TTC549 (cell line): ENCODE data around the gene CEACAM21.

Source experiments
- FAIRE-seq: peaks from 2 replicates; lab custom pipeline; 2012; peaks lifted over from hg19 to GRCh38; lab: Jason Lieb, UNC

The CEACAM21 gene

GRCh38 chr19:41575998-41576397, at the start of gene CEACAM21:
CEACAM21 (plus strand) TSS chr19:41576166; CDS start chr19:41576275, 109 bp downstream.
- no peak for FAIRE-seq

DNA sequence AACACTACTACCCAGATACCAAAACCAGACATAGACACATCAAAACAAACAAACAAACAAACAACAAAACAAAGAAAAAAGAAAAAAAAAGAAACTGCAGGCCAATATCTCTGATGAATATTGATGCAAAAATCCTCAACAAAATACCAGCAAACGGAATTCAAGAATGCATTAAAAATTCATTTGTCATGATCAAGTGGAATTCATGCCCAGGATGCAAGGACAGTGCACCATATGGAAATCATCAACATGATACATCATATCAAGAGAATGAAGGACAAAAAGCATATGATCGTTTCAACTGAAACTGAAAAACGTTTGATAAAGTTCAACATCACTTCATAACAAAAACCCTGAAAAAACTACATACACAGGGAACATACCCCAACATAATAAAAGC, 48.9 kb upstream of the CEACAM21 start:
- FAIRE-seq, result no peak

- no peak for FAIRE-seq
These were observed 47.9 kb upstream of the CEACAM21 start for GRCh38 chr19:41528106-41528505.

- no peak for FAIRE-seq
These were observed 46.3 kb upstream of the CEACAM21 start for GRCh38 chr19:41529484-41530183.

DNA sequence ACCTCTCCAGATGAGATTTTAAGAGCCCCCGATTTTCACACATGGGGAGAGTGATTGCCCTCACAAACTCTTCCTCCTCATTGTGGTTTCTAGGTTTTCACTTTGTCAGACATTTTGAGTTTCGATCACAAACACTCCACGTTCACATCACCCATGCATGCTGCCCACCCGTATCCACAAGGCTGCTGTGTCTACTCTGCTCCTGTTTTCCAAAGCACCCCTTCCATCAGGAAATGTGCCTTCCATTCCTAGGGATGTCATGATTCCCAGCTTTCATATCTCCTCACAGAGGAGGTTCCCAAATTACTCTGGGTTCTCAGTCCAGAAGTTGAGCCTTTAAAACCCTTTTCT, 45.8 kb upstream of the CEACAM21 start:
- no peak for FAIRE-seq

DNA sequence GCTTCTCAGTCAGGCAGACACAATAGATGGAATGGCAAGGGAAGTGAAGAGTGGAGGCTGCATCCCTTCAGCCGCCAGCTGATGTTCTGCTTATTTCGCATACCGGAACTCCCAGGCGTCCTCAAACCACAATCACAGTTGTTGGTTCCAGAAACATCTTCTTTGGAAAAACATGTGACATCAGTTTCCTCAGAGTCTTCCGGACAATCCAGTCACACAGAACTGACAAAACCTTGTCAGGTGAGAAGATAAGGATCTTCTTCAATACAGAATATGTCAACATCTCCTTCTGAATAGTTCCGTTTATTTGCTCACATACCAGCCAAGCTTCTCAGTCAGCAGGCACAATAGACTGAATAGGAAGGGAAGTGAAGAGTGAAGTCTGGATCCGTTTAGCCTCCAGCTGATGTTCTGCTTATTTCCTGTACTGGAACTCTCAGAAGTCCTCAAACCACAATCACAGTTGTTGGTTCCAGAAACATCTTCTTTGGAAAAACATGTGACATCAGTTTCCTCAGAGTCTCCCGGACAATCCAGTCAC, 45.1 kb upstream of the CEACAM21 start:
- no peak for FAIRE-seq

- FAIRE-seq, result no peak
These were observed 44.3 kb upstream of the CEACAM21 start for GRCh38 chr19:41531438-41532311.

DNA sequence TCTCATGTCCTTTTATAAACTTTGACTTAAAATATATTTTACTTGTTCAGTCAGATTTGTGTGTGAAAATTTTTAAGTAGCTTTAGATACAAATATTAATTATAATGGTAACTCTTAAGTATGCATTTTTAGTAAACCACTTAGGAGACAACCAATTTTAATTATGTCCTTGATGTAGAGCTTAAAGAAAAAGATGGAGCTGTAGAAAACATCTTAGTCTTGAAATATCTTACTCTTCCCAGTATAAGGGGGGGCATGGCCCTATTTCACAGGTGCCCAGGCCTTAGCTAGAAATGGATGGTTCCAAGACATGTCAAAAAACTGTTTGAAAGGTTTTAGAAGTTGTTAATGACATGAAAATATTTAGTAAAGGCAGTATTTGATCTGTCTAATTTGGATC, 43.4 kb upstream of the CEACAM21 start:
- no peak for FAIRE-seq

DNA sequence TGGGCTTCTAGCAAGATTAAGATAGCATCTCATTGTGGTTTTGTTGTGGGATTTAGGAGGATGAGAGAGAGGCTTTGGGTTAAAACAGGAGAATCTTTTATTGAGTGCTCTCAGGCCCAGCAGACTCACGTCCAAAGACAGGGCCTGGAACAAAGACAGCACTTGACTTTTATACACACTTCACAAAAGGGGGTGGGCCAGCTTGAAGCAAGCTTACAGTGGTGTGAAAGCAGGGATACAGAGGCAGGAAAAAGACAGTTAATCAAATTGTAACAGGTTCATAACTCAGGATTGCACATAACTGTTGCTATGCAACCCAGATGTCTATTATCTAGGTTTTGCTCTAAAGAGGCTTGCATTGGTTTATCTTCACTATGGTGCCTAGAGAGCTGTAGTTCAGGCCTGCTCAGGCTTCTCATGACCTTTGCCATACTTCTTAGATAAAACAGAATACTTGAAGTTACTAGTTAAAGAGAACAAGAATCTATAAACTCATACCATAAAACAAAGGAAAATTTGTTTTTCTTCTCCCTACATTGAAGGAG, 42.2 kb upstream of the CEACAM21 start:
- FAIRE-seq, result no peak

DNA sequence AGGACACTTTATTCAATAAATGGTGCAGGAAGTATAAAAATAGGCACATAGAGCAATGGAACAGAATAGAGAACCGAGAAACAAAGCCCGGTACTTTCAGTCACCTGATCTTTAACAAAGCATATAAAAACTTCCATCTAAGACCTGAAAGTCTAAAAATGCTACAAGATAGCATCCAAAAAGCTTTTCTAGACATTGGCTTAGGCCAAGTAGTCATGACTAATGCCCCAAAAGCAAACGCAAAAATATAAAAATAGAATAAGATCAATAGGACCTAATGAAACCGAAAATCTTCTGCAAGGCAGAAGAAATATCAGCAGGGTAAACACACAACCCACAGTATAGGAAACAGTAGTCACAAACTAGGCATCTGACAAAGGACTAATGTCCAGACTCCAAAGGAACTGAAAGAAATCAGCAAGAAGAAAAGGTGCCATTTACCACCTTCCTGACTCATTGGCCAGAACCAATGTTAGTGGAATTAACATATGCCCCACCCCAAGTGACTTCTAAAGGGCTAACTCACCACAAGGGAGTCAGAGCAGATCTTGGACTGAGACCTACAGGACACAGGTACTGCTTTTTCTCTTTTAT, 40.8 kb upstream of the CEACAM21 start:
- no peak for FAIRE-seq

DNA sequence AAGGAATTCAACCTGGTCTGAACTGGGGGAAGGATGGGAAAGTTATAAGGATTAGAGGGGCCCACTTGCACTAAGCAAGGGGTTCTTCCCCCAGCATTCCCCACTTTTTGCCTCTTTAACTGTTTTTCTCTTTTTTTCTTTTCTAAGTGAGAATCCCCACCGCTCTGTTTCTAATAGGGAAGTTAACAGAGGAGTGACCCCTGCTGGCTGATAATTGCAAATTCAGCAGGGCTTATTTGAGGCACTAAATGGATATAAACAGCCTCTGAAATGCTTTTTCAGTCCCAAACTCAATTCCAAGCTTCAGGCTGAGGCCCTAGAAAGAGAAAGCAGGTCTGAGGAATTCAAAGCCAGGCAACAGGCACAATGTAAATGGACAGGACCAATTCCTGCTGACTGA, 38.2 kb upstream of the CEACAM21 start:
- FAIRE-seq, result peak; percentile 60

- no peak for FAIRE-seq
These were observed 35.8 kb upstream of the CEACAM21 start for GRCh38 chr19:41540041-41540695.

GRCh38 chr19:41541990-41542584, 33.9 kb upstream of the CEACAM21 start:
- FAIRE-seq, result peak; percentile 33

- FAIRE-seq, result no peak
These were observed 33.3 kb upstream of the CEACAM21 start for GRCh38 chr19:41542622-41543021.

DNA sequence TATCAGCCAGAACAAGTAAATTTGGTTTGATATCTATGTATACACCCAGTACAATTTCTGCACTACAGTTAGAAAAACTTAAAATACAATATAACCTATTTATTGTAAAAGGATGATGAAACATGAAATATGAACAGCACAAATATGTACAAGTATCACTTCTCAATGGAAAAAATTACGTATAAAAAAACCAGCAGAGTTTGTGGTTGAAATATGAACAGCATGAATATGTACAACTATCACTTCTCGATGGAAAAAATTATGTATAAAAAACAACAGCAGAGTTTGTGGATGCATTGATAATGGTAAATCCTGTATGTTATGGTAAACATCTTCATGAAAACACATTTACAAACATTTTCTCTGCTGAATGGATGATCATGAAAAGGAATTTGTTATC, 32.4 kb upstream of the CEACAM21 start:
- FAIRE-seq, result no peak

- FAIRE-seq, result no peak
These were observed 30.4 kb upstream of the CEACAM21 start for GRCh38 chr19:41545547-41545946.

GRCh38 chr19:41546386-41546789, 29.6 kb upstream of the CEACAM21 start:
- no peak for FAIRE-seq

DNA sequence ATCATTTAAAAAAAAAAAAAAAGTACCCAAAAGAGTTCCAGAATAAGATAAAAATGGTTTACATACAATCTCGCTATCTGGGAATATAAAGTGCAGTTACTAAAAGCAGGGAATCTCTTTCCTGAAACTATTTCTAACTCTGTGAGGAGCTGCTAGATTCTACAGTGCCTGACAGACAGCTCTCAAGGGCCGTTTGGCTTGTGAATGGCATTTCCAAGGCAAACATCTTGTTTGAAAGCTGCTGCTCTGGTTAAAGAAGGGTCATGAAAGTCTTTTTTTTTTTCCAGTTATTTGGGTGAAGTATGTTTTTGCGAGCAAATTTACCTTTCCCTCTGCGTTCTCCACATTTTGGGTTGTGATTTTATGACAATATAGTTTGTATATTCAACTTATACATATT, 29.0 kb upstream of the CEACAM21 start:
- FAIRE-seq, result no peak

GRCh38 chr19:41547569-41547968, 28.4 kb upstream of the CEACAM21 start:
- FAIRE-seq, result no peak

DNA sequence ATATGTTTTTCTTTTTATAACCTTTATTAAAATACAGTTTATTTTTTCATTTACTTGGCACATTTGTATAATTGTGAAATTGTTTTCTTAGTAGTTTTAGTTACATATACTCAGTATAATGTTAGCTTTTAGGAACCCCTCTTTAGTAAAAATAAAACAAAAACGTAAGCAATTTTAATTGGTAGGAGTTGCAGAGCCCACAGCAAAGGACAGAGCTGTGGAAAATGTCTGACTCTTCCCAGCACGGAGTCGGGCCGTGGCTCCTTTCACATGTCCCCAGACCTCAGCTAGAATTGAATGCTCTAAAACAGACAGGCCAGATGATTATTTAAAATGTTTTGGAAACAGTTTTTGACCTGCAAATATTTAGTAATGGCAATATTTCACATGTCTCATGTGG, 27.9 kb upstream of the CEACAM21 start:
- FAIRE-seq, result no peak

DNA sequence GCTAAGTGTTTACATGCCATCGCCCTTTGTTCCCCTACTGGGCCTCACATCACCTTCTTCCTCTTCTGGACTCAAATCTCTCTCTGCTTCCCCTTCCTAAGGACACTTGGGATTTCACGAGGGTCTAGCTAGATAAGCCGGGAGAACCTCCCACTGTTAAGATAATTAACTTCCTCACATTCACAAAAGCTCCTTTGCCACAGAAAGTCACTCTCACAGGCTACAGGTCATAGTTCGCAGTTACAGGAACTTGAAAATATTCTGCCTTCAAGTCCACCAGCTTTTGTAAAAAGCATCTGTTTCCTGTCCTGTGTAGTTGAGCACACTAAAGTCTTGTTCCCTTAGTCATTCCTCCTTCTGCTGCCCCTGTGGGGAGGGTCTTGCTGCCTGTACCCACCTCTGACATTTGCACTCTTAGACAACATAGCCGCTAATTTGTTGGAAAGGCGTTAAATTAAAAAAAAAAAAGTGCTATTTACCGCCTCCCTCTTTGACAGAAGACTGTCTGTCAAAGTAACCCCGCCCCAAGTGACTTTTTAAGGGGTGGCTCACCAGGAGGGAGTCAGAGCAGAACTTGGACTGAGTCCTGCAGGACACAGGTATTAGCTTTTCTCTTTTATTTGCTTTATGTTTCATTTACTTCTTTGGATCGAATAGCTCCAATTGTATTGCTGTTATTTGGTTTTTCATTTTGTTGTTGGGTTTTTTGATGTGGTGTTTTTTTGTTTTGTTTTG, 26.8 kb upstream of the CEACAM21 start:
- no peak for FAIRE-seq
